ENCODE results near the gene ETS2. TPM values are rescaled to one million over a fixed set of nuclear protein-coding genes. Genes with fewer than 3 reads are reported as not detected.

Gene ETS2
- total and polyA plus RNA-seq, 2 of the 8 experiments (the other 6 are each of a cell fraction or from before 2014, with no cell fraction given): 11.0 to 45.1 TPM

DNA sequence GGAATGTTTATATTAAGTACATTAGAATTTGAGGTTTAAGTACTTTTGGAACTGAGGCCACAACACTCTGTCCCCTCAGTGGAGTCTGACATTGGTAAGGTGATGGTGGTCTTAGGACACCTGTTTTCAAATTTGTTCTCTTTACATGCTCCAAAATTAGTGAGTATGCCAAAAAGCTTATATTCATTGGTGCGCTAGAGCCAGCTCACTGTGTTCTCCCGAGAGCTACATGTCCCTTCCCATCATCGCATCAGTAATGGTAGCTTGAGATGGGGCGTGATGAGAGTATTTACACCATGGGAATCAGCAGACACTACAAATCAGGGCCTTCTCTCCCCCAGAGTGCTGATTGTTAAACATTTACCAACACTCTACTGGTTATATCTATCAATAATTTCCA lies 19.5 kb downstream of the ETS2 start (continued):
- TF ChIP-seq, protein P1, sequence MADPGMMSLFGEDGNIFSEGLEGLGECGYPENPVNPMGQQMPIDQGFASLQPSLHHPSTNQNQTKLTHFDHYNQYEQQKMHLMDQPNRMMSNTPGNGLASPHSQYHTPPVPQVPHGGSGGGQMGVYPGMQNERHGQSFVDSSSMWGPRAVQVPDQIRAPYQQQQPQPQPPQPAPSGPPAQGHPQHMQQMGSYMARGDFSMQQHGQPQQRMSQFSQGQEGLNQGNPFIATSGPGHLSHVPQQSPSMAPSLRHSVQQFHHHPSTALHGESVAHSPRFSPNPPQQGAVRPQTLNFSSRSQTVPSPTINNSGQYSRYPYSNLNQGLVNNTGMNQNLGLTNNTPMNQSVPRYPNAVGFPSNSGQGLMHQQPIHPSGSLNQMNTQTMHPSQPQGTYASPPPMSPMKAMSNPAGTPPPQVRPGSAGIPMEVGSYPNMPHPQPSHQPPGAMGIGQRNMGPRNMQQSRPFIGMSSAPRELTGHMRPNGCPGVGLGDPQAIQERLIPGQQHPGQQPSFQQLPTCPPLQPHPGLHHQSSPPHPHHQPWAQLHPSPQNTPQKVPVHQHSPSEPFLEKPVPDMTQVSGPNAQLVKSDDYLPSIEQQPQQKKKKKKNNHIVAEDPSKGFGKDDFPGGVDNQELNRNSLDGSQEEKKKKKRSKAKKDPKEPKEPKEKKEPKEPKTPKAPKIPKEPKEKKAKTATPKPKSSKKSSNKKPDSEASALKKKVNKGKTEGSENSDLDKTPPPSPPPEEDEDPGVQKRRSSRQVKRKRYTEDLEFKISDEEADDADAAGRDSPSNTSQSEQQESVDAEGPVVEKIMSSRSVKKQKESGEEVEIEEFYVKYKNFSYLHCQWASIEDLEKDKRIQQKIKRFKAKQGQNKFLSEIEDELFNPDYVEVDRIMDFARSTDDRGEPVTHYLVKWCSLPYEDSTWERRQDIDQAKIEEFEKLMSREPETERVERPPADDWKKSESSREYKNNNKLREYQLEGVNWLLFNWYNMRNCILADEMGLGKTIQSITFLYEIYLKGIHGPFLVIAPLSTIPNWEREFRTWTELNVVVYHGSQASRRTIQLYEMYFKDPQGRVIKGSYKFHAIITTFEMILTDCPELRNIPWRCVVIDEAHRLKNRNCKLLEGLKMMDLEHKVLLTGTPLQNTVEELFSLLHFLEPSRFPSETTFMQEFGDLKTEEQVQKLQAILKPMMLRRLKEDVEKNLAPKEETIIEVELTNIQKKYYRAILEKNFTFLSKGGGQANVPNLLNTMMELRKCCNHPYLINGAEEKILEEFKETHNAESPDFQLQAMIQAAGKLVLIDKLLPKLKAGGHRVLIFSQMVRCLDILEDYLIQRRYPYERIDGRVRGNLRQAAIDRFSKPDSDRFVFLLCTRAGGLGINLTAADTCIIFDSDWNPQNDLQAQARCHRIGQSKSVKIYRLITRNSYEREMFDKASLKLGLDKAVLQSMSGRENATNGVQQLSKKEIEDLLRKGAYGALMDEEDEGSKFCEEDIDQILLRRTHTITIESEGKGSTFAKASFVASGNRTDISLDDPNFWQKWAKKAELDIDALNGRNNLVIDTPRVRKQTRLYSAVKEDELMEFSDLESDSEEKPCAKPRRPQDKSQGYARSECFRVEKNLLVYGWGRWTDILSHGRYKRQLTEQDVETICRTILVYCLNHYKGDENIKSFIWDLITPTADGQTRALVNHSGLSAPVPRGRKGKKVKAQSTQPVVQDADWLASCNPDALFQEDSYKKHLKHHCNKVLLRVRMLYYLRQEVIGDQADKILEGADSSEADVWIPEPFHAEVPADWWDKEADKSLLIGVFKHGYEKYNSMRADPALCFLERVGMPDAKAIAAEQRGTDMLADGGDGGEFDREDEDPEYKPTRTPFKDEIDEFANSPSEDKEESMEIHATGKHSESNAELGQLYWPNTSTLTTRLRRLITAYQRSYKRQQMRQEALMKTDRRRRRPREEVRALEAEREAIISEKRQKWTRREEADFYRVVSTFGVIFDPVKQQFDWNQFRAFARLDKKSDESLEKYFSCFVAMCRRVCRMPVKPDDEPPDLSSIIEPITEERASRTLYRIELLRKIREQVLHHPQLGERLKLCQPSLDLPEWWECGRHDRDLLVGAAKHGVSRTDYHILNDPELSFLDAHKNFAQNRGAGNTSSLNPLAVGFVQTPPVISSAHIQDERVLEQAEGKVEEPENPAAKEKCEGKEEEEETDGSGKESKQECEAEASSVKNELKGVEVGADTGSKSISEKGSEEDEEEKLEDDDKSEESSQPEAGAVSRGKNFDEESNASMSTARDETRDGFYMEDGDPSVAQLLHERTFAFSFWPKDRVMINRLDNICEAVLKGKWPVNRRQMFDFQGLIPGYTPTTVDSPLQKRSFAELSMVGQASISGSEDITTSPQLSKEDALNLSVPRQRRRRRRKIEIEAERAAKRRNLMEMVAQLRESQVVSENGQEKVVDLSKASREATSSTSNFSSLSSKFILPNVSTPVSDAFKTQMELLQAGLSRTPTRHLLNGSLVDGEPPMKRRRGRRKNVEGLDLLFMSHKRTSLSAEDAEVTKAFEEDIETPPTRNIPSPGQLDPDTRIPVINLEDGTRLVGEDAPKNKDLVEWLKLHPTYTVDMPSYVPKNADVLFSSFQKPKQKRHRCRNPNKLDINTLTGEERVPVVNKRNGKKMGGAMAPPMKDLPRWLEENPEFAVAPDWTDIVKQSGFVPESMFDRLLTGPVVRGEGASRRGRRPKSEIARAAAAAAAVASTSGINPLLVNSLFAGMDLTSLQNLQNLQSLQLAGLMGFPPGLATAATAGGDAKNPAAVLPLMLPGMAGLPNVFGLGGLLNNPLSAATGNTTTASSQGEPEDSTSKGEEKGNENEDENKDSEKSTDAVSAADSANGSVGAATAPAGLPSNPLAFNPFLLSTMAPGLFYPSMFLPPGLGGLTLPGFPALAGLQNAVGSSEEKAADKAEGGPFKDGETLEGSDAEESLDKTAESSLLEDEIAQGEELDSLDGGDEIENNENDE (IDR thresholded peaks at IDR 0.05; ENCODE audit: insufficient replicate concordance, low read length): no peak
- TF ChIP-seq CHD2 (IDR thresholded peaks at IDR 0.05; ENCODE audit: low read length): no peak
- TF ChIP-seq ZNF274 (IDR thresholded peaks at IDR 0.05; ENCODE audit: borderline replicate concordance, extremely low read depth, low read length): no peak
- TF ChIP-seq SP2 (IDR thresholded peaks at IDR 0.05; ENCODE audit: low read length): no peak
- no peak for TF ChIP-seq MAFK (IDR thresholded peaks at IDR 0.05; ENCODE audit: low read depth, low read length)
- TF ChIP-seq FOSL1 (IDR thresholded peaks at IDR 0.05; ENCODE audit: insufficient read depth, low read depth, low read length): no peak
- TF ChIP-seq, protein P2, sequence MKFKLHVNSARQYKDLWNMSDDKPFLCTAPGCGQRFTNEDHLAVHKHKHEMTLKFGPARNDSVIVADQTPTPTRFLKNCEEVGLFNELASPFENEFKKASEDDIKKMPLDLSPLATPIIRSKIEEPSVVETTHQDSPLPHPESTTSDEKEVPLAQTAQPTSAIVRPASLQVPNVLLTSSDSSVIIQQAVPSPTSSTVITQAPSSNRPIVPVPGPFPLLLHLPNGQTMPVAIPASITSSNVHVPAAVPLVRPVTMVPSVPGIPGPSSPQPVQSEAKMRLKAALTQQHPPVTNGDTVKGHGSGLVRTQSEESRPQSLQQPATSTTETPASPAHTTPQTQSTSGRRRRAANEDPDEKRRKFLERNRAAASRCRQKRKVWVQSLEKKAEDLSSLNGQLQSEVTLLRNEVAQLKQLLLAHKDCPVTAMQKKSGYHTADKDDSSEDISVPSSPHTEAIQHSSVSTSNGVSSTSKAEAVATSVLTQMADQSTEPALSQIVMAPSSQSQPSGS (IDR thresholded peaks at IDR 0.05; ENCODE audit: low read length): no peak
